NOMO-1 treated with DMSO at 0.1 percent for 48 hours (cell line): ENCODE data around the gene USP17L17.
"Not testable (repeated sequence)": the region's sequence is repeated elsewhere in the genome, so short reads cannot be mapped to it uniquely, and the experiment has no call there.

Experiments used
- DNase-seq: peaks from one replicate; lab custom pipeline; 2025; ENCODE audit not compliant: unreplicated experiment; lab: John Stamatoyannopoulos, UW

The USP17L17 gene

GRCh38 chr4:9243579-9243978 is at the start of gene USP17L17:
USP17L17 (plus strand) TSS chr4:9243879; CDS start chr4:9243879, 0 bp downstream.
- not testable (repeated sequence) for DNase-seq

GRCh38 chr4:9210357-9210756 is 33.3 kb upstream of the USP17L17 start, which contains the start of gene USP17L10:
USP17L10 (plus strand) TSS chr4:9210657; CDS start chr4:9210657, 0 bp downstream.
- DNase-seq, result not testable (repeated sequence)

GRCh38 chr4:9214701-9215100 is 29.0 kb upstream of the USP17L17 start:
- not testable (repeated sequence) for DNase-seq

- not testable (repeated sequence) for DNase-seq
Measured at GRCh38 chr4:9215105-9215504, 28.6 kb upstream of the USP17L17 start, which contains the start of gene USP17L11. USP17L11 (plus strand) TSS chr4:9215405; CDS start chr4:9215405, 0 bp downstream.

- not testable (repeated sequence) for DNase-seq
Measured at GRCh38 chr4:9219852-9220251, 23.8 kb upstream of the USP17L17 start, which contains the start of gene USP17L12. USP17L12 (plus strand) TSS chr4:9220152; CDS start chr4:9220152, 0 bp downstream.

- not testable (repeated sequence) for DNase-seq
Measured at GRCh38 chr4:9224596-9224995, 19.1 kb upstream of the USP17L17 start, which contains the start of gene USP17L13. USP17L13 (plus strand) TSS chr4:9224896; CDS start chr4:9224896, 0 bp downstream.

GRCh38 chr4:9230249-9230648 is 13.4 kb upstream of the USP17L17 start:
- DNase-seq, result not testable (repeated sequence)

GRCh38 chr4:9234085-9234484 is 9.6 kb upstream of the USP17L17 start, which contains the start of gene USP17L15:
USP17L15 (plus strand) TSS chr4:9234385; CDS start chr4:9234385, 0 bp downstream.
- not testable (repeated sequence) for DNase-seq

GRCh38 chr4:9238461-9238860 is 5.2 kb upstream of the USP17L17 start:
- not testable (repeated sequence) for DNase-seq

- not testable (repeated sequence) for DNase-seq
Measured at GRCh38 chr4:9247953-9248680, 4.4 kb downstream of the USP17L17 start, which contains the start of gene USP17L18. USP17L18 (plus strand) TSS chr4:9248630; CDS start chr4:9248630, 0 bp downstream.

- DNase-seq, result not testable (repeated sequence)
Measured at GRCh38 chr4:9253078-9253477, 9.4 kb downstream of the USP17L17 start, which contains the start of gene USP17L19. USP17L19 (plus strand) TSS chr4:9253378; CDS start chr4:9253378, 0 bp downstream.

- DNase-seq, result not testable (repeated sequence)
Measured at GRCh38 chr4:9257824-9258223, 14.1 kb downstream of the USP17L17 start, which contains the start of gene USP17L20. USP17L20 (plus strand) TSS chr4:9258124; CDS start chr4:9258124, 0 bp downstream.

GRCh38 chr4:9262572-9262971 is 18.9 kb downstream of the USP17L17 start, which contains the start of gene USP17L21:
USP17L21 (plus strand) TSS chr4:9262872; CDS start chr4:9262872, 0 bp downstream.
- not testable (repeated sequence) for DNase-seq

- not testable (repeated sequence) for DNase-seq
Measured at GRCh38 chr4:9267319-9267718, 23.6 kb downstream of the USP17L17 start, which contains the start of gene USP17L22. USP17L22 (plus strand) TSS chr4:9267619; CDS start chr4:9267619, 0 bp downstream.

GRCh38 chr4:9271719-9272118 is 28.0 kb downstream of the USP17L17 start:
- not testable (repeated sequence) for DNase-seq
